ENCODE measurements around the gene TMEM185A. TPM values are rescaled to one million over a fixed set of nuclear protein-coding genes. Genes with fewer than 3 reads are reported as not detected.
A peak's percentile ranks its signal among the peaks of the same experiment; 100 is the strongest.
"Not testable (repeated sequence)": the region's sequence is repeated elsewhere in the genome, so short reads cannot be mapped to it uniquely, and the experiment has no call there.

TMEM185A gene
- total RNA-seq: 5.5 TPM

GRCh38 chrX:149631234-149632165, at the start of gene TMEM185A:
TMEM185A (minus strand) TSS chrX:149631792; CDS start chrX:149631580, 212 bp downstream.
- peak within 1 kb of the TSS; percentile 56 for H3K4me3 ChIP-seq (ENCODE audit: low read length)
- peaks cover 16% of the 10 kb centered on the region for H3K4me1 ChIP-seq (ENCODE audit: insufficient read depth, low read length)
- no peaks in the 10 kb centered on the region for H3K9me3 ChIP-seq (ENCODE audit: low read depth, low read length)
- no peaks in the 10 kb centered on the region for H3K27me3 ChIP-seq (ENCODE audit: insufficient read depth, low read length)

GRCh38 chrX:149681182-149681581, 49.6 kb upstream of the TMEM185A start:
- Histone ChIP-seq H3K9me3 (ENCODE audit: low read depth, low read length) (no peaks in the 10 kb centered on the region), H3K27me3 (ENCODE audit: insufficient read depth, low read length) (no peaks in the 10 kb centered on the region), H3K4me3 (ENCODE audit: low read length) (no peak overlapping the region), H3K4me1 (ENCODE audit: insufficient read depth, low read length) (no peaks in the 10 kb centered on the region)

GRCh38 chrX:149679164-149679678, 47.6 kb upstream of the TMEM185A start:
- H3K4me3 ChIP-seq (ENCODE audit: low read length); H3K9me3 ChIP-seq (ENCODE audit: low read depth, low read length); H3K4me1 ChIP-seq (ENCODE audit: insufficient read depth, low read length); H3K27me3 ChIP-seq (ENCODE audit: insufficient read depth, low read length): not testable (repeated sequence)

GRCh38 chrX:149675554-149675953, 44.0 kb upstream of the TMEM185A start:
- not testable (repeated sequence) for H3K4me1 ChIP-seq (ENCODE audit: insufficient read depth, low read length); H3K4me3 ChIP-seq (ENCODE audit: low read length); H3K9me3 ChIP-seq (ENCODE audit: low read depth, low read length); H3K27me3 ChIP-seq (ENCODE audit: insufficient read depth, low read length)

- not testable (repeated sequence) for H3K27me3 ChIP-seq (ENCODE audit: insufficient read depth, low read length); H3K4me1 ChIP-seq (ENCODE audit: insufficient read depth, low read length); H3K4me3 ChIP-seq (ENCODE audit: low read length); H3K9me3 ChIP-seq (ENCODE audit: low read depth, low read length)
Measured at GRCh38 chrX:149675088-149675487, 43.5 kb upstream of the TMEM185A start.

- not testable (repeated sequence) for H3K9me3 ChIP-seq (ENCODE audit: low read depth, low read length); H3K4me3 ChIP-seq (ENCODE audit: low read length); H3K27me3 ChIP-seq (ENCODE audit: insufficient read depth, low read length); H3K4me1 ChIP-seq (ENCODE audit: insufficient read depth, low read length)
Measured at GRCh38 chrX:149660613-149661012, 29.0 kb upstream of the TMEM185A start.

- not testable (repeated sequence) for H3K27me3 ChIP-seq (ENCODE audit: insufficient read depth, low read length); H3K4me1 ChIP-seq (ENCODE audit: insufficient read depth, low read length); H3K4me3 ChIP-seq (ENCODE audit: low read length); H3K9me3 ChIP-seq (ENCODE audit: low read depth, low read length)
Measured at GRCh38 chrX:149656260-149656884, 24.8 kb upstream of the TMEM185A start.

- Histone ChIP-seq H3K4me1 (ENCODE audit: insufficient read depth, low read length) (no peaks in the 10 kb centered on the region), H3K27me3 (ENCODE audit: insufficient read depth, low read length) (no peaks in the 10 kb centered on the region), H3K4me3 (ENCODE audit: low read length) (no peak overlapping the region), H3K9me3 (ENCODE audit: low read depth, low read length) (no peaks in the 10 kb centered on the region)
Measured at GRCh38 chrX:149652232-149652981, 20.8 kb upstream of the TMEM185A start.

- Histone ChIP-seq H3K4me3 (ENCODE audit: low read length) (no peak overlapping the region), H3K9me3 (ENCODE audit: low read depth, low read length) (no peaks in the 10 kb centered on the region)
Measured at GRCh38 chrX:149650162-149650561, 18.6 kb upstream of the TMEM185A start.

GRCh38 chrX:149648932-149649331, 17.3 kb upstream of the TMEM185A start:
- Histone ChIP-seq H3K9me3 (ENCODE audit: low read depth, low read length) (no peaks in the 10 kb centered on the region), H3K27me3 (ENCODE audit: insufficient read depth, low read length) (no peaks in the 10 kb centered on the region), H3K4me3 (ENCODE audit: low read length) (no peak overlapping the region), H3K4me1 (ENCODE audit: insufficient read depth, low read length) (no peaks in the 10 kb centered on the region)

More at GRCh38 chrX:149650162-149650561, 18.6 kb upstream of the TMEM185A start:
- no peaks in the 10 kb centered on the region for H3K27me3 ChIP-seq (ENCODE audit: insufficient read depth, low read length)
- no peaks in the 10 kb centered on the region for H3K4me1 ChIP-seq (ENCODE audit: insufficient read depth, low read length)

- Histone ChIP-seq H3K9me3 (ENCODE audit: low read depth, low read length) (no peaks in the 10 kb centered on the region), H3K4me3 (ENCODE audit: low read length) (no peak overlapping the region), H3K4me1 (ENCODE audit: insufficient read depth, low read length) (no peaks in the 10 kb centered on the region), H3K27me3 (ENCODE audit: insufficient read depth, low read length) (no peaks in the 10 kb centered on the region)
Measured at GRCh38 chrX:149647505-149647904, 15.9 kb upstream of the TMEM185A start.

GRCh38 chrX:149643496-149643895, 11.9 kb upstream of the TMEM185A start:
- Histone ChIP-seq H3K9me3 (ENCODE audit: low read depth, low read length) (no peaks in the 10 kb centered on the region), H3K27me3 (ENCODE audit: insufficient read depth, low read length) (no peaks in the 10 kb centered on the region), H3K4me3 (ENCODE audit: low read length) (no peak overlapping the region), H3K4me1 (ENCODE audit: insufficient read depth, low read length) (no peaks in the 10 kb centered on the region)

GRCh38 chrX:149641835-149642234, 10.2 kb upstream of the TMEM185A start:
- no peaks in the 10 kb centered on the region for H3K4me1 ChIP-seq (ENCODE audit: insufficient read depth, low read length)
- H3K27me3 ChIP-seq (ENCODE audit: insufficient read depth, low read length): no peaks in the 10 kb centered on the region
- H3K4me3 ChIP-seq (ENCODE audit: low read length): no peak overlapping the region
- no peaks in the 10 kb centered on the region for H3K9me3 ChIP-seq (ENCODE audit: low read depth, low read length)

- Histone ChIP-seq H3K4me1 (ENCODE audit: insufficient read depth, low read length) (no peaks in the 10 kb centered on the region), H3K27me3 (ENCODE audit: insufficient read depth, low read length) (no peaks in the 10 kb centered on the region), H3K9me3 (ENCODE audit: low read depth, low read length) (no peaks in the 10 kb centered on the region), H3K4me3 (ENCODE audit: low read length) (no peak overlapping the region)
Measured at GRCh38 chrX:149641432-149641831, 9.8 kb upstream of the TMEM185A start.

GRCh38 chrX:149639568-149639967, 8.0 kb upstream of the TMEM185A start:
- Histone ChIP-seq H3K4me3 (ENCODE audit: low read length) (no peak overlapping the region), H3K9me3 (ENCODE audit: low read depth, low read length) (no peaks in the 10 kb centered on the region), H3K27me3 (ENCODE audit: insufficient read depth, low read length) (no peaks in the 10 kb centered on the region), H3K4me1 (ENCODE audit: insufficient read depth, low read length) (no peaks in the 10 kb centered on the region)
